ENCODE data around the gene TDRD1.
"Not testable (repeated sequence)": the region's sequence is repeated elsewhere in the genome, so short reads cannot be mapped to it uniquely, and the experiment has no call there.

The TDRD1 gene

GRCh38 chr10:114179148-114179547 lies at the start of gene TDRD1:
Gene TDRD1, plus strand, starts transcription at chr10:114179353. Its CDS starts 8,479 bp downstream, at chr10:114187832.
- DNase-seq, result no peak

GRCh38 chr10:114131094-114131493 lies 48.1 kb upstream of the TDRD1 start:
- no peak for DNase-seq

- DNase-seq, result no peak
Measured at GRCh38 chr10:114135476-114135875, 43.7 kb upstream of the TDRD1 start.

GRCh38 chr10:114138581-114138980 lies 40.6 kb upstream of the TDRD1 start:
- no peak for DNase-seq

GRCh38 chr10:114140036-114140435 lies 39.1 kb upstream of the TDRD1 start:
- no peak for DNase-seq

GRCh38 chr10:114140827-114141226 lies 38.3 kb upstream of the TDRD1 start:
- not testable (repeated sequence) for DNase-seq

GRCh38 chr10:114142018-114142417 lies 37.1 kb upstream of the TDRD1 start:
- no peak for DNase-seq

GRCh38 chr10:114143160-114143559 lies 36.0 kb upstream of the TDRD1 start:
- no peak for DNase-seq

- DNase-seq, result not testable (repeated sequence)
Measured at GRCh38 chr10:114149476-114149875, 29.7 kb upstream of the TDRD1 start.

GRCh38 chr10:114151486-114151885 lies 27.7 kb upstream of the TDRD1 start:
- DNase-seq, result no peak

- DNase-seq, result no peak
Measured at GRCh38 chr10:114151892-114152291, 27.3 kb upstream of the TDRD1 start.

GRCh38 chr10:114157912-114158311 lies 21.2 kb upstream of the TDRD1 start:
- DNase-seq, result no peak

- DNase-seq, result no peak
Measured at GRCh38 chr10:114163062-114163461, 16.1 kb upstream of the TDRD1 start.

- no peak for DNase-seq
Measured at GRCh38 chr10:114166043-114166442, 13.1 kb upstream of the TDRD1 start.

- no peak for DNase-seq
Measured at GRCh38 chr10:114166494-114166893, 12.7 kb upstream of the TDRD1 start.

GRCh38 chr10:114167985-114168384 lies 11.2 kb upstream of the TDRD1 start:
- DNase-seq, result no peak

- no peak for DNase-seq
Measured at GRCh38 chr10:114168450-114169009, 10.6 kb upstream of the TDRD1 start.

- no peak for DNase-seq
Measured at GRCh38 chr10:114172216-114172615, 6.9 kb upstream of the TDRD1 start.

GRCh38 chr10:114172776-114173602 lies 6.2 kb upstream of the TDRD1 start:
- DNase-seq, result peak in 1 of 2 experiments; percentile 1

GRCh38 chr10:114173603-114173920 lies 5.6 kb upstream of the TDRD1 start:
- no peak for DNase-seq

- peak; percentile 91 to 95 for DNase-seq
Measured at GRCh38 chr10:114173921-114174694, 5.0 kb upstream of the TDRD1 start, which contains the start of gene CCDC186. Gene CCDC186, minus strand, starts transcription at chr10:114174203. Its CDS starts 10,935 bp downstream, at chr10:114163268.

- DNase-seq, result peak; percentile 30 to 44
Measured at GRCh38 chr10:114174695-114175188, 4.4 kb upstream of the TDRD1 start.

GRCh38 chr10:114175667-114176066 lies 3.5 kb upstream of the TDRD1 start:
- DNase-seq, result no peak

- no peak for DNase-seq
Measured at GRCh38 chr10:114176511-114176910, 2.6 kb upstream of the TDRD1 start.
